HFFc6 (cell line): ENCODE data around the gene BMP10. TPM values are rescaled to one million over a fixed set of nuclear protein-coding genes. Genes with fewer than 3 reads are reported as not detected.

Source experiments
- DNase-seq: peaks from one replicate; pipeline ENCODE4 v3.0.0-alpha.2; 2018
- H3K27ac Mint-ChIP-seq: 2 replicates; pipeline ENCODE4 v1.8.0; 2020; ENCODE audit warnings: mild to moderate bottlenecking, mixed read lengths
- H3K27me3 Mint-ChIP-seq: 2 replicates; pipeline ENCODE4 v1.8.0; 2021; ENCODE audit warnings: mild to moderate bottlenecking, moderate library complexity, mixed read lengths; ENCODE audit not compliant: insufficient read depth
- H3K36me3 Mint-ChIP-seq: 2 replicates; pipeline ENCODE4 v1.8.0; 2021; ENCODE audit warnings: low read depth, mixed read lengths
- H3K4me1 Mint-ChIP-seq: 2 replicates; pipeline ENCODE4 v1.8.0; 2020; ENCODE audit warnings: low read depth, mixed read lengths
- H3K4me3 Mint-ChIP-seq: 2 replicates; pipeline ENCODE4 v1.8.0; 2020; ENCODE audit warnings: mild to moderate bottlenecking, moderate library complexity, mixed read lengths
- H3K9me3 Mint-ChIP-seq: 2 replicates; pipeline ENCODE4 v1.8.0; 2020; ENCODE audit warnings: mild to moderate bottlenecking, mixed read lengths
- total RNA-seq, 6 experiments: library from RNA; stranded (reverse); fragmentation: NEBNext Ultra II Directional; extraction: Animal tissue kit (Norgen Biotek cat#: 25700); gene quantifications; 2 replicates in 1 of 6; 3 replicates in 5 of 6; pipeline ENCODE4 v1.2.3, GENCODE V29; 2021
- TF ChIP-seq, protein P1 (sequence below): fragments of 200-600 bp; sonication (generic); IDR thresholded peaks from 2 replicates; pipeline ENCODE4 v1.5.0; 2021; ENCODE audit warnings: antibody characterized with exemption, mild to moderate bottlenecking

The BMP10 gene
- total RNA-seq, 6 experiments from 2014 or later = not detected

- no peak overlapping the region for H3K4me3 Mint-ChIP-seq
- peaks cover 1% of the 10 kb centered on the region; the same call in 1 of the 2 replicates for H3K27me3 Mint-ChIP-seq
- TF ChIP-seq, protein P1, sequence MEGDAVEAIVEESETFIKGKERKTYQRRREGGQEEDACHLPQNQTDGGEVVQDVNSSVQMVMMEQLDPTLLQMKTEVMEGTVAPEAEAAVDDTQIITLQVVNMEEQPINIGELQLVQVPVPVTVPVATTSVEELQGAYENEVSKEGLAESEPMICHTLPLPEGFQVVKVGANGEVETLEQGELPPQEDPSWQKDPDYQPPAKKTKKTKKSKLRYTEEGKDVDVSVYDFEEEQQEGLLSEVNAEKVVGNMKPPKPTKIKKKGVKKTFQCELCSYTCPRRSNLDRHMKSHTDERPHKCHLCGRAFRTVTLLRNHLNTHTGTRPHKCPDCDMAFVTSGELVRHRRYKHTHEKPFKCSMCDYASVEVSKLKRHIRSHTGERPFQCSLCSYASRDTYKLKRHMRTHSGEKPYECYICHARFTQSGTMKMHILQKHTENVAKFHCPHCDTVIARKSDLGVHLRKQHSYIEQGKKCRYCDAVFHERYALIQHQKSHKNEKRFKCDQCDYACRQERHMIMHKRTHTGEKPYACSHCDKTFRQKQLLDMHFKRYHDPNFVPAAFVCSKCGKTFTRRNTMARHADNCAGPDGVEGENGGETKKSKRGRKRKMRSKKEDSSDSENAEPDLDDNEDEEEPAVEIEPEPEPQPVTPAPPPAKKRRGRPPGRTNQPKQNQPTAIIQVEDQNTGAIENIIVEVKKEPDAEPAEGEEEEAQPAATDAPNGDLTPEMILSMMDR = peak; percentile 82
- no peaks in the 10 kb centered on the region for H3K9me3 Mint-ChIP-seq
- no peak for DNase-seq
- H3K36me3 Mint-ChIP-seq = no peaks in the 10 kb centered on the region
- H3K4me1 Mint-ChIP-seq = peaks cover 10% of the 10 kb centered on the region; the same call in 1 of the 2 replicates
- no peak overlapping the region for H3K27ac Mint-ChIP-seq
Measured at GRCh38 chr2:68839260-68839833, 31.9 kb downstream of the BMP10 start.

DNA sequence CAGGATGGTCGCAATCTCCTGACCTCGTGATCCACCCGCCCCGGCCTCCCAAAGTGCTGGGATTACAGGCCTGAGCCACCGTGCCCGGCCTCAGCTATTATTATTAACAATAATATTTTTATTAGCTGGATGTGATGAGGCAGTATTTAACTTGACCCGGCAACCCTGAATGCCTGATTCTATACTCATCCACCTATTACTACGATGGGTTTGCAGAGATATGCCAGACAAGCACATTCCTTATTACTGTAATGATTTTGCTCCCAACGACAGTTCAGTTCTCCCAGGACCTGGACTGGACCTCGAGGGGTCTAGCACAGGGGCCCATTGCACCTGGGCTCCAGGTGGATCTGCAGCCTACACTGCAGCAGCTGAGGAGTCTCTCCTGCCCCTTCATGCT lies 32.6 kb downstream of the BMP10 start:
- Mint-ChIP-seq H3K36me3 (no peaks in the 10 kb centered on the region), H3K9me3 (no peaks in the 10 kb centered on the region), H3K4me3 (no peak overlapping the region), H3K27ac (no peak overlapping the region), H3K4me1 (peaks cover 10% of the 10 kb centered on the region; the same call in 1 of the 2 replicates), H3K27me3 (no peaks in the 10 kb centered on the region; the same call in 1 of the 2 replicates)
- no peak for DNase-seq
- TF ChIP-seq, protein P1 = no peak

- H3K27me3 Mint-ChIP-seq = no peaks in the 10 kb centered on the region; the same call in 1 of the 2 replicates
- H3K4me1 Mint-ChIP-seq = peaks cover 13% of the 10 kb centered on the region
- H3K4me3 Mint-ChIP-seq = no peak overlapping the region
- no peak for DNase-seq
- no peak overlapping the region for H3K27ac Mint-ChIP-seq
- H3K9me3 Mint-ChIP-seq = no peaks in the 10 kb centered on the region
- TF ChIP-seq, protein P1 = no peak
- no peaks in the 10 kb centered on the region for H3K36me3 Mint-ChIP-seq
Measured at GRCh38 chr2:68837861-68838341, 33.3 kb downstream of the BMP10 start.

DNA sequence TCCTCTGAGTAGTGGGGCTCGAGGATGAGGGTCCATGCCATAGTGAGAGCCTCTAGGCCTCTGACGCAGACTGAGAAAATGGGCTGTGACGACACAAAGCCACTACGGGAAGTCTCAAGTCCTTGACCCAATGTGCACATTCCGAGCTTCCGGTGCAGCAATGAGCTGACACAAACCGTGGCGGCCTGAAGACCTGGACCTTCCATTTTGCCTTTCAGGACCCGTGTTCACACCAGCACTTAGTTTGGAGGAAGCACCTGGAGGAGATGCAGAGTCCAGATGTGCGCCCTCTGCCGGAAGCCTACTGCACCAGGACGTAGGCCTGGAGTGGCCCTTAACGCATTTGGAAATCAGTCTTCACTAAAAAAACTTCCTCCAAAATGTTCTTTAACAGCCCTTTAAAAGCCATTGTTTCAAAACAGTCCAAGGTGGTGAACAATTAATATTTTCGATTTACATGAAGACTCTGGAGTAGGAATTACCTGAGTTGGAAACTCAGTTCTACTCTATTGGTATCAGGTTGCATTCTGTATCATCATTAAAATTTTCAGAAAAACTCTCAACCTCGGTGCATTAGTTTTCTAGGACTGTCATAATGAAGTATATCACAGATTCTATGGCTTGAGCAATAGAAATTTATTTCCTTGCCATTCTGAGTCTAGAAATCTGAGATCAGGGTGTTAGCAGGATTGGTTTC lies 33.9 kb downstream of the BMP10 start:
- no peaks in the 10 kb centered on the region; the same call in 1 of the 2 replicates for H3K27me3 Mint-ChIP-seq
- H3K4me3 Mint-ChIP-seq = no peak overlapping the region
- DNase-seq = no peak
- peaks cover 19% of the 10 kb centered on the region for H3K4me1 Mint-ChIP-seq
- H3K36me3 Mint-ChIP-seq = no peaks in the 10 kb centered on the region
- H3K27ac Mint-ChIP-seq = no peak overlapping the region
- no peaks in the 10 kb centered on the region for H3K9me3 Mint-ChIP-seq
- TF ChIP-seq, protein P1 = peak; percentile 76; the same call in 1 of the 2 replicates

GRCh38 chr2:68835621-68836020 lies 35.6 kb downstream of the BMP10 start:
- H3K36me3 Mint-ChIP-seq = no peaks in the 10 kb centered on the region
- no peaks in the 10 kb centered on the region; the same call in 1 of the 2 replicates for H3K27me3 Mint-ChIP-seq
- H3K4me1 Mint-ChIP-seq = peaks cover 32% of the 10 kb centered on the region
- DNase-seq = no peak
- no peak overlapping the region for H3K4me3 Mint-ChIP-seq
- H3K27ac Mint-ChIP-seq = no peak overlapping the region
- TF ChIP-seq, protein P1 = no peak
- no peaks in the 10 kb centered on the region for H3K9me3 Mint-ChIP-seq
